ENCODE data around the gene UFL1.

Gene UFL1

DNA sequence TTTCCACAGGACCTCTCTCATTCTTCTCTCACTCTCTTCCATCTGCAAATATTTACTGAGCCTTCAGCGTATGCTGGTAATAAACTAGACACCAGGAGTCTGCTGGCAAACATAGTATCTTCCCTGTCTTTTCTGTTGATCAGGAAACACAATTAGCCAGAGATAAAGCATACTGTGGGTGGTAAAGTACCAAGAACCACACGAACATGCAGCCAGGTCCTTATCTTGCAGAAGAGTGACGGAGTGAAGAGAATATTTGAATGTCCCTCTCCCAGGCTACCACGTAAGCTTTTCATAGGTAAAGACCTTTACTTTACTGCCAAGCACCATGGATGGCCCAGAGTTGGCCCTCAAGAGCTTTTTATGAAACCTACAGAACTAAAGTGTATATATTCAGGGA lies 54.6 kb downstream of the UFL1 start:
- DNase-seq: no peak

GRCh38 chr6:96582021-96582420 lies 60.4 kb downstream of the UFL1 start:
- no peak for DNase-seq

GRCh38 chr6:96582436-96582835 lies 60.8 kb downstream of the UFL1 start:
- DNase-seq: no peak

DNA sequence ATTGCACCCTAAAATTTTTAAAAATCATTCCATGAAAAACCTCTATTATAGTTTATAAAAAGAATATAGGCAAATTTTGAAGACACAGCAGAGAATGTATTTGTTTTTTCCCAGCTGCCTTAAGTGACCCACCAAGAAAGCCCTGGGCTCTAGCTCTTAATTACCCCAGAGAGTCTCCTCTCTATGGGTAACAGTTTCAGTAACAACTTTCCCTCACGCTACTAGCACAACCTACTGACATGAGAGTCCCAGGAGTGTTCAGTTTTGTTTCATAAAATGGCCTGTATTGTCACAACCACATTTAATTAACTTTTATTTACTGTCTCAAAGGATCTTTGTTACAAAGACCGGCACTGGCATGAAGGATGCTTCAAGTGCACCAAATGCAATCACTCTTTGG lies 82.8 kb downstream of the UFL1 start:
- no peak for DNase-seq

Data from CD4-positive, alpha-beta T cell treated with Interferon gamma for 1 hour (primary cell).